HepG2 (cell line): ENCODE data around the gene FAM83E. TPM values are rescaled to one million over a fixed set of nuclear protein-coding genes. Genes with fewer than 3 reads are reported as not detected.
A peak's percentile ranks its signal among the peaks of the same experiment; 100 is the strongest.

Experiments
- AGO2 ChIP-seq: fragments of 200-400 bp; formaldehyde crosslinking; optimal IDR thresholded peaks from 2 replicates; pipeline ENCODE3; 2017; ENCODE audit warnings: mild to moderate bottlenecking, low read depth, low read length, moderate library complexity
- AHR ChIP-seq: IDR thresholded peaks from 2 replicates; pipeline ENCODE4 v1.6.1; 2018; ENCODE audit warnings: missing genetic modification reagents, missing compliant biosample characterization
- DMAP1 ChIP-seq: IDR thresholded peaks from 2 replicates; pipeline ENCODE4 v1.6.1; 2016
- HIC2 ChIP-seq: sonication (generic); formaldehyde crosslinking; IDR thresholded peaks from 2 replicates; pipeline ENCODE4 v1.9.0; 2022; ENCODE audit warnings: low read depth, missing genetic modification reagents
- KLF15 ChIP-seq: sonication (generic); formaldehyde crosslinking; IDR thresholded peaks from 2 replicates; pipeline ENCODE4 v1.8.1; 2023; ENCODE audit warnings: borderline replicate concordance, mild to moderate bottlenecking, inconsistent platforms, missing genetic modification reagents, mixed read lengths
- MIXL1 ChIP-seq: IDR thresholded peaks from 2 replicates; pipeline ENCODE4 v1.6.1; 2016
- MLLT10 ChIP-seq: sonication (generic); formaldehyde crosslinking; IDR thresholded peaks from 2 replicates; pipeline ENCODE4 v1.4.0; 2020; ENCODE audit warnings: missing genetic modification reagents
- MTF1 ChIP-seq: sonication (generic); formaldehyde crosslinking; IDR thresholded peaks from 2 replicates; pipeline ENCODE4 v1.5.0; 2020; ENCODE audit warnings: missing genetic modification reagents
- NFIC ChIP-seq: IDR thresholded peaks from 2 replicates; pipeline ENCODE4 v1.6.1; 2012; ENCODE audit warnings: mild to moderate bottlenecking, low read length, inconsistent platforms
- NPAS2 ChIP-seq: sonication (generic); formaldehyde crosslinking; IDR thresholded peaks from 2 replicates; pipeline ENCODE4 v1.8.0; 2022; ENCODE audit warnings: mild to moderate bottlenecking, missing genetic modification reagents, borderline replicate concordance
- PAX8 ChIP-seq: sonication (generic); formaldehyde crosslinking; IDR thresholded peaks from 2 replicates; pipeline ENCODE4 v1.8.0; 2022; ENCODE audit warnings: mild to moderate bottlenecking, missing genetic modification reagents, borderline replicate concordance
- PAXIP1 ChIP-seq: sonication (generic); formaldehyde crosslinking; conservative IDR thresholded peaks from 2 replicates; pipeline ENCODE4 v1.4.0; 2020; ENCODE audit warnings: mild to moderate bottlenecking, missing genetic modification reagents, moderate library complexity
- SAFB2 ChIP-seq: sonication (generic); formaldehyde crosslinking; IDR thresholded peaks from 2 replicates; pipeline ENCODE4 v1.5.1; 2020; ENCODE audit warnings: missing genetic modification reagents, low read depth, mild to moderate bottlenecking, borderline replicate concordance
- SCMH1 ChIP-seq: sonication (generic); formaldehyde crosslinking; IDR thresholded peaks from 2 replicates; pipeline ENCODE4 v1.9.0; 2021; ENCODE audit warnings: missing genetic modification reagents, mild to moderate bottlenecking, borderline replicate concordance
- SYNCRIP ChIP-seq: fragments of 200-400 bp; formaldehyde crosslinking; IDR thresholded peaks from 2 replicates; pipeline ENCODE4 v1.6.1; 2018; ENCODE audit warnings: mild to moderate bottlenecking, low read depth, low read length; ENCODE audit not compliant: insufficient read depth
- TFDP2 ChIP-seq: sonication (generic); formaldehyde crosslinking; IDR thresholded peaks from 2 replicates; pipeline ENCODE4 v1.4.0; 2020; ENCODE audit warnings: missing genetic modification reagents
- ZBTB49 ChIP-seq: sonication (generic); formaldehyde crosslinking; IDR thresholded peaks from 2 replicates; pipeline ENCODE4 v1.4.0; 2020; ENCODE audit warnings: missing genetic modification reagents, borderline replicate concordance
- ZNF572 ChIP-seq: sonication (generic); formaldehyde crosslinking; IDR thresholded peaks from 2 replicates; pipeline ENCODE4 v1.5.1; 2020; ENCODE audit warnings: mild to moderate bottlenecking, missing genetic modification reagents
- ZNF713 ChIP-seq: sonication (generic); formaldehyde crosslinking; IDR thresholded peaks from 2 replicates; pipeline ENCODE4 v1.4.0; 2020; ENCODE audit warnings: mild to moderate bottlenecking, missing genetic modification reagents
- ZNF773 ChIP-seq: sonication (generic); formaldehyde crosslinking; IDR thresholded peaks from 2 replicates; pipeline ENCODE4 v1.4.0; 2020; ENCODE audit warnings: missing genetic modification reagents, borderline replicate concordance
- polyA plus RNA-seq, 8 experiments: library from polyadenylated mRNA; depleted of rRNA in 3 of 8; stranded (reverse) in 7 of 8; unstranded in 1 of 8; fragments of >200 nt; fragmentation: Illumina TruSeq in 4 of 8; extraction: Trizol in 4 of 8; gene quantifications; 2 replicates each; pipeline versions ENCODE4 v1.2.1 to v1.2.3, GENCODE V29; 2011 to 2016; ENCODE audit warnings: low read depth in 4 of 8, missing spikeins in 1 of 8, mixed read lengths in 1 of 8; ENCODE audit not compliant: insufficient read depth in 1 of 8
- total RNA-seq, 5 experiments: library from RNA; depleted of rRNA; stranded (reverse); fragments of >200 nt; fragmentation: Illumina TruSeq; extraction: Trizol; gene quantifications; 2 replicates each; pipeline ENCODE4 v1.2.3, GENCODE V29; 2016; ENCODE audit warnings: low read depth in 1 of 5

The FAM83E gene
- total and polyA plus RNA-seq, 2 of the 13 experiments (the other 11 are each of a cell fraction or from before 2014, with no cell fraction given), result 0.18 to 0.60 TPM

GRCh38 chr19:48618916-48619691, 4.2 kb upstream of the FAM83E start, which contains the start of the genes RPL18 and SPHK2 (continued):
- TF ChIP-seq ZBTB49 (peak; percentile 71; the same call in 1 of the 2 replicates), AGO2 (peak; percentile 80), MIXL1 (CRISPR knock-in tag) (no peak; the same call in 1 of the 2 replicates), HIC2 (no peak), ZNF773 (no peak), AHR (CRISPR knock-in tag) (peak; percentile 95), KLF15 (CRISPR knock-in tag) (peak; percentile 85; the same call in 1 of the 2 replicates), TFDP2 (peak; percentile 81), ZNF713 (CRISPR knock-in tag) (no peak), ZNF572 (0 out of 2 replicates have a peak, but pooled peaks have one; percentile 34), SAFB2 (CRISPR knock-in tag) (peak; percentile 63; the same call in 1 of the 2 replicates), MTF1 (CRISPR knock-in tag) (no peak), NPAS2 (CRISPR knock-in tag) (no peak), MLLT10 (CRISPR knock-in tag) (no peak), DMAP1 (CRISPR knock-in tag) (peak; percentile 99), SCMH1 (CRISPR knock-in tag) (no peak), PAXIP1 (CRISPR knock-in tag) (peak; percentile 72), PAX8 (CRISPR knock-in tag) (no peak), SYNCRIP (no peak), NFIC (no peak)
